Ishikawa (cell line): ENCODE results near the gene NCKIPSD.

Experiments
- CEBPB ChIP-seq: IDR thresholded peaks from 2 replicates; pipeline ENCODE4 v1.6.1; 2012
- CREB1 ChIP-seq: IDR thresholded peaks from 2 replicates; pipeline ENCODE4 v1.6.1; 2012; ENCODE audit warnings: low read depth
- EGR1 ChIP-seq: IDR thresholded peaks from 2 replicates; pipeline ENCODE4 v1.6.1; 2012
- EP300 ChIP-seq: IDR thresholded peaks from 2 replicates; pipeline ENCODE4 v1.6.1; 2012; ENCODE audit warnings: borderline replicate concordance
- FOXM1 ChIP-seq: IDR thresholded peaks from 2 replicates; pipeline ENCODE4 v1.6.1; 2012; ENCODE audit warnings: low read depth, borderline replicate concordance
- NFIC ChIP-seq: IDR thresholded peaks from 2 replicates; pipeline ENCODE4 v1.6.1; 2012
- RAD21 ChIP-seq: IDR thresholded peaks from 2 replicates; pipeline ENCODE4 v1.6.1; 2012; ENCODE audit warnings: low read depth
- TAF1 ChIP-seq: IDR thresholded peaks from 2 replicates; pipeline ENCODE4 v1.6.1; 2012; ENCODE audit warnings: low read depth, mild to moderate bottlenecking
- TCF12 ChIP-seq: IDR thresholded peaks from 2 replicates; pipeline ENCODE4 v1.6.1; 2012; ENCODE audit warnings: low read depth
- TEAD4 ChIP-seq: IDR thresholded peaks from 2 replicates; pipeline ENCODE4 v1.6.1; 2012
- YY1 ChIP-seq: IDR thresholded peaks from 2 replicates; pipeline ENCODE4 v1.6.1; 2012; ENCODE audit warnings: low read depth
- ZBTB7A ChIP-seq: IDR thresholded peaks from 2 replicates; pipeline ENCODE4 v1.6.1; 2012; ENCODE audit warnings: low read depth
- TF ChIP-seq, protein P1 (sequence below): IDR thresholded peaks from 2 replicates; pipeline ENCODE4 v1.6.1; 2012; ENCODE audit warnings: low read depth, mild to moderate bottlenecking
- TF ChIP-seq, protein P2 (sequence below): IDR thresholded peaks from 2 replicates; pipeline ENCODE4 v1.6.1; 2012
- TF ChIP-seq, protein P3 (sequence below): IDR thresholded peaks from 2 replicates; pipeline ENCODE4 v1.6.1; 2012

The NCKIPSD gene

DNA sequence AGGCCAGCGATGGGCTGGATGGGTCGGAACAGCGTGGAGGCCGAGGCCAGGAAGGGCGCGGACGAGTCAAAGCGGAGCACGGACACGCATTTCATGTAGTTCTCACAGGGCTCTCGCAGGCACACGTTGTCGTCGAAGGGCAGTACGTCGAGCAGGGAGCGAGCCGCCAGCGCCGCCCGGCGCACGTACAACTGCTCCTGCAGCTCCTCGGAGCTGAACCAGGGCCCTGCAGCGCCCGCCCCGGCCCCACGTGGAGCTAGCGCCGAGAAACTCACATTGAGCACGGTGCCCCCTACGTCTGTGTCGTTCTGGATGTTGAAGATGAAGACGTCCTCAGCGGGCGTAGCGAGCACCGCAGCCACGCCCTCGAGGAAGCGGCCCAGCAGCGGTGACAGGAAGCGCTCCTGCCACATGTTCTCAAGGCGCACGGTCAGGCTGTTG, 28.9 kb downstream of the NCKIPSD start:
- TF ChIP-seq, protein P1, sequence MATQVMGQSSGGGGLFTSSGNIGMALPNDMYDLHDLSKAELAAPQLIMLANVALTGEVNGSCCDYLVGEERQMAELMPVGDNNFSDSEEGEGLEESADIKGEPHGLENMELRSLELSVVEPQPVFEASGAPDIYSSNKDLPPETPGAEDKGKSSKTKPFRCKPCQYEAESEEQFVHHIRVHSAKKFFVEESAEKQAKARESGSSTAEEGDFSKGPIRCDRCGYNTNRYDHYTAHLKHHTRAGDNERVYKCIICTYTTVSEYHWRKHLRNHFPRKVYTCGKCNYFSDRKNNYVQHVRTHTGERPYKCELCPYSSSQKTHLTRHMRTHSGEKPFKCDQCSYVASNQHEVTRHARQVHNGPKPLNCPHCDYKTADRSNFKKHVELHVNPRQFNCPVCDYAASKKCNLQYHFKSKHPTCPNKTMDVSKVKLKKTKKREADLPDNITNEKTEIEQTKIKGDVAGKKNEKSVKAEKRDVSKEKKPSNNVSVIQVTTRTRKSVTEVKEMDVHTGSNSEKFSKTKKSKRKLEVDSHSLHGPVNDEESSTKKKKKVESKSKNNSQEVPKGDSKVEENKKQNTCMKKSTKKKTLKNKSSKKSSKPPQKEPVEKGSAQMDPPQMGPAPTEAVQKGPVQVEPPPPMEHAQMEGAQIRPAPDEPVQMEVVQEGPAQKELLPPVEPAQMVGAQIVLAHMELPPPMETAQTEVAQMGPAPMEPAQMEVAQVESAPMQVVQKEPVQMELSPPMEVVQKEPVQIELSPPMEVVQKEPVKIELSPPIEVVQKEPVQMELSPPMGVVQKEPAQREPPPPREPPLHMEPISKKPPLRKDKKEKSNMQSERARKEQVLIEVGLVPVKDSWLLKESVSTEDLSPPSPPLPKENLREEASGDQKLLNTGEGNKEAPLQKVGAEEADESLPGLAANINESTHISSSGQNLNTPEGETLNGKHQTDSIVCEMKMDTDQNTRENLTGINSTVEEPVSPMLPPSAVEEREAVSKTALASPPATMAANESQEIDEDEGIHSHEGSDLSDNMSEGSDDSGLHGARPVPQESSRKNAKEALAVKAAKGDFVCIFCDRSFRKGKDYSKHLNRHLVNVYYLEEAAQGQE = no peak
- TF ChIP-seq EGR1 (no peak), TEAD4 (no peak), YY1 (no peak)
- TF ChIP-seq, protein P2, sequence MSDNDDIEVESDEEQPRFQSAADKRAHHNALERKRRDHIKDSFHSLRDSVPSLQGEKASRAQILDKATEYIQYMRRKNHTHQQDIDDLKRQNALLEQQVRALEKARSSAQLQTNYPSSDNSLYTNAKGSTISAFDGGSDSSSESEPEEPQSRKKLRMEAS = no peak

DNA sequence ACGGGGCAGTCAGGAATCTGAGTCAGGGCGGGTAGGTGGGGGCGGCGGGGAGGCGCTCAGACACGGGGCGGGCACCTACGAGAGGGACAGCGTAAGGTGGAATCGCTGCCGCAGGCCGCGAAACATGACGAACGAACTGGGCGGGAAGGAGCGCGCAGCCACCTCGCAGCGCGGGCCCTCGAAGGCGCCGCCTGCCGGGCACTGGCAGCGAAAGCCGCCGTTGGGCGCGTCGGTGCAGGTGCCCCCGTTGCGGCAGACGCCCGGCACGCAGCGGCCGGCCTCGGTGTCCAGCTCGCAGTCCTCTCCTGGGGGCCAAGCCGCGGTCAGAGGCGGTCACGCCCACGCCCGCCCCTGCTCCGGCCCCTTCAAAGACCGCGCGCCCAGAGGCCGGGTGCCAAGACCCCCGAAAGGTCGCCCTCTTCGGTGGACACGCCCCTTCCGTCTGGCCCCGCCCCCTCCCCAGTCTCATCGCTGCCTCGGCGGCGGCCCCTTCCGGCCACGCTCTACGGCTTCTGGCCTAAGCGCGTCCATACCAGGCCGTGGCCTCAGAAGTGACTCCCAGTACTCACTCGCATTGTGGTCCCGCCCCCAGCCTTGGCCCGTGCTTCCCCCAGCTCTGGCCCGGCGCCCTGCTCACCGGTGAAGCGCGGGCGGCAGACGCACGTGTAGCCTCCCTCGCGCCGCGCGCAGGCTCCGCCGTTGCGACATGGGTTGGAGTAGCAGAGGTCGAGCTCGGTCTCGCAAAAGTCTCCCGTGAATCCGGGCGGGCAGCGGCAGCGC, 29.5 kb downstream of the NCKIPSD start:
- TF ChIP-seq TCF12 = no peak; the same call in 1 of the 2 replicates
- TF ChIP-seq NFIC = no peak
- TF ChIP-seq CREB1 = no peak
- TF ChIP-seq EGR1 = peak; percentile 19; the same call in 1 of the 2 replicates
- TF ChIP-seq ZBTB7A = no peak; the same call in 1 of the 2 replicates
- TF ChIP-seq CEBPB = no peak
- peak; percentile 38; the same call in 1 of the 2 replicates for TF ChIP-seq RAD21
- peak; percentile 6; the same call in 1 of the 2 replicates for TF ChIP-seq EP300
- peak; percentile 44; the same call in 1 of the 2 replicates for TF ChIP-seq YY1
- TF ChIP-seq, protein P1 = no peak
- TF ChIP-seq TEAD4 = no peak
- TF ChIP-seq, protein P3, sequence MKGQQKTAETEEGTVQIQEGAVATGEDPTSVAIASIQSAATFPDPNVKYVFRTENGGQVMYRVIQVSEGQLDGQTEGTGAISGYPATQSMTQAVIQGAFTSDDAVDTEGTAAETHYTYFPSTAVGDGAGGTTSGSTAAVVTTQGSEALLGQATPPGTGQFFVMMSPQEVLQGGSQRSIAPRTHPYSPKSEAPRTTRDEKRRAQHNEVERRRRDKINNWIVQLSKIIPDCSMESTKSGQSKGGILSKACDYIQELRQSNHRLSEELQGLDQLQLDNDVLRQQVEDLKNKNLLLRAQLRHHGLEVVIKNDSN = no peak
- no peak; the same call in 1 of the 2 replicates for TF ChIP-seq TAF1
- TF ChIP-seq FOXM1 = no peak
- TF ChIP-seq, protein P2 = peak; percentile 93

DNA sequence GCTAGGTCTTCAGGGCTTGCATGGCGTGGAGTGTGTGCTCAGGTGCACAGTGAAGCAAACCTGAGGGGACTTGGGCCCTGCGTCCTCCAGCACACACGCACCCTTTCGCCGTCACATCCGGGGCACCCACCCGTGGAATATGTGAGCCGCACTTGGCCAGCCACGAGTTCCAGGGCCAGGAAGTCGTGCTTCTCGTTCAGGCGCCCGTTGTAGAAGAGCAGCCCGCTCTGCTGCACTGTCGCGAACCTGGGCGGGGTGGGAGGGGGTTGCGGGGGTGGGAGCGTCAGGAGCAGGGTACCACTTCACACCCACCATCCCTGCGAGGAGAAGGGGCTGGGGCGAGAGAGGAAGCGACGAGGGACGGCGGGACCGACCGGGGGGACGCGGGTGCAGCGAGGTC, 30.1 kb downstream of the NCKIPSD start:
- TF ChIP-seq YY1 (no peak), TAF1 (no peak), ZBTB7A (no peak), NFIC (no peak), CREB1 (no peak), CEBPB (no peak), RAD21 (no peak), EGR1 (no peak), TEAD4 (no peak), EP300 (no peak), FOXM1 (no peak), TCF12 (no peak)
- TF ChIP-seq, protein P2 = no peak
- TF ChIP-seq, protein P3 = no peak

DNA sequence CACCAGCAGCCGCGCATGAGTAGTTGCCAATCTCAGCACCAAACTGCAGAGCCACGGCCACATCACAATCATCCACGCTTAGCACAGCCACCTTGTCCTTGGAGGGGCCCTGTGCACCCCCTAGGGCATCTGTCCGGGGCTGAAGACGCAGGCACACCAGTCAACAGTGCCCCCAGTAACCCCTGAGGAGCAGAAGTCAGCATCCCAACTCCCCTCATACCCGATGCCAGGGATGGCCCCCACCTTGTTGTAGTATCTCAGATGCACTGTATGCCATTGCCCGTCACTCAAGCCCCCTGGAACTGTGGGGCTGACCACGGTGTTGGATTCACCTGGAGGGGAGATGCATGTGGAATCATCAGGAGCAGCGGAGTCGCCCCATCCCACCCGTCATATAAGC, 30.7 kb downstream of the NCKIPSD start:
- no peak for TF ChIP-seq RAD21
- no peak for TF ChIP-seq CEBPB
- no peak for TF ChIP-seq EGR1
- TF ChIP-seq NFIC = no peak
- TF ChIP-seq CREB1 = no peak

DNA sequence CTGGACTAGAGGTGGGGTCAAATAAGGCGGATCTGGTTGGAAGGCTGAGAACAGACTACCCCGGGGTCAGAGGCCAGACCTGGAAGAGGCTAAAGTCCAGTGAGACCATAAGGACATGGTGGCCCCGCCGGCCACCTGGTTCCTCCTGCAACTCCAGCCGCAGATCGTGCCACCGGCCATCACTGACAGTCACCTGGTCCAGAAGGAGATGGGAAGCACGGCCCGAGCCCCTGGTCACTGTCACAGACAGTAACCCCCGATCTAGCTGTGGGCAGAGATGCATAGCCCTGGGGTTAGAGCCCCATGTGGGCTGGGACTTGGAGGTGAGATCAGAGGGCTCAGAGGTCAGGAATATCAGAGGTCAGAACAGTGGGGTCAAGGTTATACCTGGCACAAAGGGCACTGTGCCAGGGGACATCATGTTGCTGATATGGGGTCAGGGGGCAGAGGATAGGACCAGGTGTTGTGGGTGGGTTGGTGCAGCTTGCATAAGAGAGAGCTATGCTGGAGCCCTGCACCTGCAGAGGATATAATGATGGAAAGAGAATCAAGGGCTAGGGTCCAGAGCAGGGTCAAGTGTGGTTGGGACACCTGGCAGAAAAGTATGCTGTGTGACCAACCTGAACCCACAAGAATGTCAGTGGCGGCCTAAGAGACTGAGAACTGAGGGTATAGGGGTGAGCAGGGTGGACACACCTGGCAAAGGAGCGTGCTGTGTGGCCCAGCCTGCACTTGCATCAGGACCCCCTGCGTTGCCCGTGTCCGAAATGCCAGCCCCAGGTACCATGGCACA, 32.6 kb downstream of the NCKIPSD start:
- TF ChIP-seq, protein P1 = no peak
- TF ChIP-seq EGR1 (no peak), RAD21 (no peak), FOXM1 (no peak), EP300 (no peak), NFIC (no peak), TCF12 (no peak), YY1 (no peak), CREB1 (no peak), ZBTB7A (no peak), CEBPB (no peak)
- TF ChIP-seq, protein P3 = no peak
